GM19328 (cell line): ENCODE data around the gene PAX4.
A peak's percentile ranks its signal among the peaks of the same experiment; 100 is the strongest.

Experiments
- ATAC-seq: cut with Tn5 transposase; IDR thresholded peaks from one replicate; pipeline ENCODE4 v1.9.1; 2021; ENCODE audit warnings: mild to moderate bottlenecking, moderate library complexity; ENCODE audit not compliant: unreplicated experiment

The PAX4 gene

GRCh38 chr7:127618042-127618441 is at the start of gene PAX4:
TSS of gene PAX4 (minus strand) at chr7:127618142. CDS start at chr7:127615928, 2,214 bp downstream.
- no peak for ATAC-seq

- no peak for ATAC-seq
Measured at GRCh38 chr7:127667017-127667670, 49.2 kb upstream of the PAX4 start.

GRCh38 chr7:127666602-127667001 is 48.7 kb upstream of the PAX4 start:
- ATAC-seq, result no peak

GRCh38 chr7:127665922-127666321 is 48.0 kb upstream of the PAX4 start:
- ATAC-seq, result no peak

GRCh38 chr7:127658970-127659630 is 41.2 kb upstream of the PAX4 start:
- ATAC-seq, result no peak

- ATAC-seq, result no peak
Measured at GRCh38 chr7:127657500-127657899, 39.6 kb upstream of the PAX4 start.

- no peak for ATAC-seq
Measured at GRCh38 chr7:127655720-127656119, 37.8 kb upstream of the PAX4 start.

GRCh38 chr7:127654404-127655394 is 36.8 kb upstream of the PAX4 start:
- ATAC-seq, result no peak

GRCh38 chr7:127653396-127653795 is 35.5 kb upstream of the PAX4 start:
- ATAC-seq, result no peak

GRCh38 chr7:127652333-127653248 is 34.6 kb upstream of the PAX4 start:
- ATAC-seq, result peak; percentile 14

- peak; percentile 95 for ATAC-seq
Measured at GRCh38 chr7:127651556-127652332, 33.8 kb upstream of the PAX4 start, which contains the start of gene SND1. TSS of gene SND1 (plus strand) at chr7:127652194. CDS start at chr7:127652374, 180 bp downstream.

GRCh38 chr7:127650847-127651555 is 33.1 kb upstream of the PAX4 start:
- ATAC-seq, result no peak

GRCh38 chr7:127648986-127649385 is 31.0 kb upstream of the PAX4 start:
- no peak for ATAC-seq

GRCh38 chr7:127647636-127648035 is 29.7 kb upstream of the PAX4 start:
- no peak for ATAC-seq

GRCh38 chr7:127644484-127644883 is 26.5 kb upstream of the PAX4 start:
- ATAC-seq, result no peak

- no peak for ATAC-seq
Measured at GRCh38 chr7:127638197-127638596, 20.3 kb upstream of the PAX4 start.

- no peak for ATAC-seq
Measured at GRCh38 chr7:127635659-127636285, 17.8 kb upstream of the PAX4 start.

- ATAC-seq, result no peak
Measured at GRCh38 chr7:127632276-127632910, 14.5 kb upstream of the PAX4 start.
